Natural killer cell (primary cell): Measurements from ENCODE around the gene FAM227B. TPM values are rescaled to one million over a fixed set of nuclear protein-coding genes. Genes with fewer than 3 reads are reported as not detected.

Experiments used
- ATAC-seq, 3 donors: fragments of 150-1000 bp in 2 of 3; fragments of 200-7000 bp in 1 of 3; cut with Tn5 transposase; 1 replicate in 1 of 3; 2 replicates in 2 of 3; pipeline ENCODE4 v1.10.0; 2021; ENCODE audit warnings: mild to moderate bottlenecking in 2 of 3, moderate library complexity in 2 of 3
- DNase-seq, 2 donors: peaks; one replicate each; pipeline versions ENCODE4 v3.0.0 to v3.0.0-alpha.2; 2013 to 2021; ENCODE audit warnings: mixed read lengths in 1 of 2
- H3K27ac ChIP-seq: one replicate; pipeline ENCODE4 v1.5.1; 2013; ENCODE audit warnings: mild to moderate bottlenecking, low read length
- H3K27me3 ChIP-seq: one replicate; pipeline ENCODE4 v1.6.1; 2013; ENCODE audit warnings: low read length; ENCODE audit not compliant: control insufficient read depth, insufficient read depth
- H3K36me3 ChIP-seq: one replicate; pipeline ENCODE4 v1.6.1; 2013; ENCODE audit warnings: low read length; ENCODE audit not compliant: control insufficient read depth, insufficient read depth
- H3K4me1 ChIP-seq: one replicate; pipeline ENCODE4 v1.6.1; 2013; ENCODE audit warnings: low read length; ENCODE audit not compliant: control insufficient read depth, insufficient read depth
- H3K4me3 ChIP-seq: one replicate; pipeline ENCODE4 v1.5.1; 2013; ENCODE audit warnings: low read length
- H3K9me3 ChIP-seq: one replicate; pipeline ENCODE4 v1.6.1; 2013; ENCODE audit warnings: low read length; ENCODE audit not compliant: control insufficient read depth, insufficient read depth
- H3K27ac Mint-ChIP-seq, 2 donors: one replicate each; pipeline ENCODE4 v1.8.0; 2022; ENCODE audit warnings: mild to moderate bottlenecking in 2 of 2, mixed read lengths in 2 of 2, moderate library complexity in 1 of 2
- H3K27me3 Mint-ChIP-seq, 2 donors: one replicate each; pipeline ENCODE4 v1.8.0; 2022; ENCODE audit warnings: low read depth in 2 of 2, mixed read lengths in 2 of 2
- H3K36me3 Mint-ChIP-seq: one replicate; pipeline ENCODE4 v1.8.0; 2022; ENCODE audit warnings: mixed read lengths
- H3K4me1 Mint-ChIP-seq, 2 donors: one replicate each; pipeline ENCODE4 v1.8.0; 2022; ENCODE audit warnings: mixed read lengths in 2 of 2
- H3K4me3 Mint-ChIP-seq: one replicate; pipeline ENCODE4 v1.8.0; 2022; ENCODE audit warnings: mild to moderate bottlenecking, moderate library complexity, mixed read lengths
- H3K9me3 Mint-ChIP-seq, 2 donors: one replicate each; pipeline ENCODE4 v1.8.0; 2022; ENCODE audit warnings: mixed read lengths in 2 of 2
- CTCF ChIP-seq: fragments of 200-600 bp; IDR thresholded peaks from one replicate; pipeline ENCODE4 v1.8.0; 2022; ENCODE audit warnings: antibody characterized with exemption
- WGBS: methylation state at CpG from one replicate; pipeline ENCODE4 v1.1.7; 2013; ENCODE audit warnings: missing lambda C conversion rate; ENCODE audit not compliant: insufficient coverage; 5-methylcytosine and 5-hydroxymethylcytosine counted together
- intact Hi-C: fragments of 100-400 bp; cut with micrococcal nuclease; formaldehyde crosslinking; loops from one replicate; pipeline ENCODE4 v1.14.2; 2022
- total RNA-seq, 4 donors: library from RNA; stranded (reverse); fragments of 120-200 nt in 1 of 4; gene quantifications; one replicate each; pipeline versions ENCODE4 v1.2.3 to v1.2.4, GENCODE V29; 2013 to 2022

The FAM227B gene
- total RNA-seq, 3 donors from 2014 or later (not counting 1 experiment from before 2014, with no cell fraction given) = 3.8 to 5.0 (median 4.9) TPM

GRCh38 chr15:49288391-49288790 lies 332.2 kb downstream of the FAM227B start:
- H3K4me1 ChIP-seq = no peaks in the 10 kb centered on the region
- H3K4me3 ChIP-seq = no peak overlapping the region
- 100% methylated on average over 2 of the region's 2 CpGs for WGBS
- no peak overlapping the region for H3K27ac ChIP-seq
- peaks cover 35% of the 10 kb centered on the region for H3K36me3 ChIP-seq
- intact Hi-C loops = no loop called here
- no peak overlapping the region for H3K27ac Mint-ChIP-seq
- H3K4me1 Mint-ChIP-seq = peaks cover 9 to 11% of the 10 kb centered on the region in 2 donors
- ATAC-seq (no peak), DNase-seq (no peak)
- H3K27me3 ChIP-seq = no peaks in the 10 kb centered on the region
- H3K4me3 Mint-ChIP-seq = no peak overlapping the region
- no peaks in the 10 kb centered on the region for H3K9me3 Mint-ChIP-seq
- peaks cover 31% of the 10 kb centered on the region for H3K36me3 Mint-ChIP-seq
- TF ChIP-seq CTCF = no peak
- no peaks in the 10 kb centered on the region for H3K27me3 Mint-ChIP-seq
- H3K9me3 ChIP-seq = no peaks in the 10 kb centered on the region

- Mint-ChIP-seq H3K27ac (no peak overlapping the region), H3K4me1 (peaks cover 9 to 11% of the 10 kb centered on the region in 2 donors), H3K27me3 (no peaks in the 10 kb centered on the region), H3K36me3 (peaks cover 26% of the 10 kb centered on the region), H3K9me3 (no peaks in the 10 kb centered on the region), H3K4me3 (no peak overlapping the region)
- ATAC-seq (no peak), DNase-seq (no peak)
- intact Hi-C loops = no loop called here
- Histone ChIP-seq H3K4me3 (no peak overlapping the region), H3K4me1 (no peaks in the 10 kb centered on the region), H3K9me3 (no peaks in the 10 kb centered on the region), H3K36me3 (peaks cover 32% of the 10 kb centered on the region), H3K27ac (no peak overlapping the region), H3K27me3 (no peaks in the 10 kb centered on the region)
- TF ChIP-seq CTCF = no peak
Measured at GRCh38 chr15:49287481-49287880, 333.1 kb downstream of the FAM227B start.

- Mint-ChIP-seq H3K36me3 (peaks cover 22% of the 10 kb centered on the region), H3K4me1 (peaks cover 9 to 11% of the 10 kb centered on the region in 2 donors), H3K27me3 (no peaks in the 10 kb centered on the region), H3K9me3 (no peaks in the 10 kb centered on the region), H3K4me3 (no peak overlapping the region), H3K27ac (peak overlapping the region in 1 of 2 donors; percentile 1)
- ATAC-seq = no peak
- Histone ChIP-seq H3K27me3 (no peaks in the 10 kb centered on the region), H3K4me3 (no peak overlapping the region), H3K27ac (no peak overlapping the region), H3K9me3 (no peaks in the 10 kb centered on the region), H3K36me3 (peaks cover 34% of the 10 kb centered on the region), H3K4me1 (no peaks in the 10 kb centered on the region)
- WGBS = 92% methylated on average over 1 of the region's 4 CpGs
- TF ChIP-seq CTCF = no peak
- intact Hi-C loops = no loop called here
- DNase-seq = no peak
Measured at GRCh38 chr15:49286649-49287404, 333.8 kb downstream of the FAM227B start.

GRCh38 chr15:49282366-49282765 lies 338.3 kb downstream of the FAM227B start:
- Histone ChIP-seq H3K36me3 (peaks cover 34% of the 10 kb centered on the region), H3K9me3 (no peaks in the 10 kb centered on the region), H3K27ac (no peak overlapping the region), H3K27me3 (no peaks in the 10 kb centered on the region), H3K4me1 (no peaks in the 10 kb centered on the region), H3K4me3 (no peak overlapping the region)
- 100% methylated on average over 1 of the region's 1 CpG for WGBS
- no peaks in the 10 kb centered on the region for H3K27me3 Mint-ChIP-seq
- no peak for ATAC-seq
- no peak overlapping the region for H3K4me3 Mint-ChIP-seq
- peaks cover 18% of the 10 kb centered on the region for H3K36me3 Mint-ChIP-seq
- TF ChIP-seq CTCF = no peak
- no peaks in the 10 kb centered on the region for H3K9me3 Mint-ChIP-seq
- peaks cover 6 to 9% of the 10 kb centered on the region in 2 donors for H3K4me1 Mint-ChIP-seq
- no peak overlapping the region for H3K27ac Mint-ChIP-seq
- intact Hi-C loops = no loop called here
- no peak for DNase-seq
